Esophagus (tissue), 2 donors: ENCODE results near the gene SLC16A2. TPM values are rescaled to one million over a fixed set of nuclear protein-coding genes. Genes with fewer than 3 reads are reported as not detected.

Experiments used
- H3K27ac ChIP-seq, 2 donors: one replicate each; pipeline ENCODE4 v1.5.1; 2013; ENCODE audit warnings: low read depth in 2 of 2, mild to moderate bottlenecking in 2 of 2, inconsistent platforms in 1 of 2, low read length in 1 of 2, moderate library complexity in 1 of 2
- H3K27me3 ChIP-seq, 2 donors: one replicate each; pipeline ENCODE4 v1.6.1; 2013; ENCODE audit warnings: low read length in 2 of 2, control low read depth in 1 of 2, mild to moderate bottlenecking in 1 of 2; ENCODE audit not compliant: insufficient read depth in 2 of 2, control insufficient read depth in 1 of 2
- H3K36me3 ChIP-seq, 2 donors: one replicate each; pipeline ENCODE4 v1.6.1; 2013; ENCODE audit warnings: low read length in 1 of 2; ENCODE audit not compliant: control insufficient read depth in 2 of 2, insufficient read depth in 2 of 2
- H3K4me1 ChIP-seq, 2 donors: one replicate each; pipeline ENCODE4 v1.6.1; 2013; ENCODE audit warnings: low read length in 1 of 2; ENCODE audit not compliant: control insufficient read depth in 2 of 2, insufficient read depth in 2 of 2
- H3K4me3 ChIP-seq, 2 donors: one replicate each; pipeline ENCODE4 v1.5.1; 2013; ENCODE audit warnings: low read length in 2 of 2, mild to moderate bottlenecking in 2 of 2, low read depth in 1 of 2, moderate library complexity in 1 of 2
- H3K9me3 ChIP-seq, 2 donors: one replicate each; pipeline ENCODE4 v1.6.1; 2013; ENCODE audit warnings: mild to moderate bottlenecking in 2 of 2, low read depth in 1 of 2, low read length in 1 of 2, moderate library complexity in 1 of 2; ENCODE audit not compliant: control insufficient read depth in 2 of 2, insufficient read depth in 1 of 2
- WGBS, 2 donors: extraction: QIAGEN DNeasy Blood & Tissue Kit; methylation state at CpG; one replicate each; pipeline ENCODE4 v1.1.7; 2013; 5-methylcytosine and 5-hydroxymethylcytosine counted together
- polyA plus RNA-seq, 2 donors: library from polyadenylated mRNA; stranded (reverse); fragments of 200-250 nt; gene quantifications; one replicate each; pipeline ENCODE4 v1.2.3, GENCODE V29; 2013
- donor health status: healthy with polysubstance abuse.
- donor health status: Bipolar disorder and iron deficiency.

Gene SLC16A2
- polyA plus RNA-seq, 2 donors = 2.4 TPM

GRCh38 chrX:74536832-74537371, 115.6 kb downstream of the SLC16A2 start:
- Histone ChIP-seq H3K4me3 (peak overlapping the region; percentile 43 to 52), H3K27ac (peak overlapping the region; percentile 60 to 75), H3K27me3 (no peaks in the 10 kb centered on the region), H3K36me3 (no peaks in the 10 kb centered on the region), H3K4me1 (peaks cover 0 to 2% of the 10 kb centered on the region in 2 donors), H3K9me3 (no peaks in the 10 kb centered on the region)
- 16 to 38% methylated on average over 26 of the region's 26 CpGs for WGBS, 2 donors

GRCh38 chrX:74540635-74541249, 119.4 kb downstream of the SLC16A2 start:
- H3K36me3 ChIP-seq = no peaks in the 10 kb centered on the region
- 41 to 50% methylated on average over 2 of the region's 2 CpGs for WGBS, 2 donors

GRCh38 chrX:74545880-74546523, 124.7 kb downstream of the SLC16A2 start:
- no peaks in the 10 kb centered on the region for H3K36me3 ChIP-seq
- H3K27ac ChIP-seq = no peak overlapping the region
- 35 to 79% methylated on average over 1 of the region's 1 CpG for WGBS, 2 donors
- no peaks in the 10 kb centered on the region for H3K4me1 ChIP-seq
- peaks cover 2 to 4% of the 10 kb centered on the region in 2 donors for H3K9me3 ChIP-seq
- H3K4me3 ChIP-seq = no peak overlapping the region
- no peaks in the 10 kb centered on the region for H3K27me3 ChIP-seq

More at GRCh38 chrX:74540635-74541249, 119.4 kb downstream of the SLC16A2 start:
- Histone ChIP-seq H3K4me3 (no peak overlapping the region), H3K9me3 (peaks cover 0 to under 1% of the 10 kb centered on the region in 2 donors), H3K27ac (no peak overlapping the region), H3K4me1 (peaks cover 0 to 2% of the 10 kb centered on the region in 2 donors), H3K27me3 (no peaks in the 10 kb centered on the region)

- Histone ChIP-seq H3K36me3 (no peaks in the 10 kb centered on the region), H3K9me3 (peaks cover 2 to 4% of the 10 kb centered on the region in 2 donors), H3K27me3 (no peaks in the 10 kb centered on the region), H3K4me3 (no peak overlapping the region), H3K4me1 (no peaks in the 10 kb centered on the region), H3K27ac (no peak overlapping the region)
- WGBS, 2 donors = 77 to 91% methylated on average over 1 of the region's 1 CpG
Observed at GRCh38 chrX:74546984-74547383, 125.7 kb downstream of the SLC16A2 start.

GRCh38 chrX:74550295-74550802, 129.1 kb downstream of the SLC16A2 start:
- Histone ChIP-seq H3K27ac (no peak overlapping the region), H3K36me3 (no peaks in the 10 kb centered on the region), H3K9me3 (peaks cover 2 to 4% of the 10 kb centered on the region in 2 donors), H3K4me3 (no peak overlapping the region), H3K4me1 (no peaks in the 10 kb centered on the region), H3K27me3 (no peaks in the 10 kb centered on the region)
- WGBS, 2 donors = 14 to 18% methylated on average over 24 of the region's 24 CpGs

- no peaks in the 10 kb centered on the region for H3K27me3 ChIP-seq
- 45 to 66% methylated on average over 2 of the region's 2 CpGs for WGBS, 2 donors
Observed at GRCh38 chrX:74551934-74552333, 130.6 kb downstream of the SLC16A2 start.

GRCh38 chrX:74557378-74557777, 136.1 kb downstream of the SLC16A2 start:
- Histone ChIP-seq H3K27me3 (no peaks in the 10 kb centered on the region), H3K4me3 (no peak overlapping the region), H3K4me1 (no peaks in the 10 kb centered on the region), H3K9me3 (no peaks in the 10 kb centered on the region), H3K36me3 (no peaks in the 10 kb centered on the region), H3K27ac (no peak overlapping the region)
- WGBS, 2 donors = 73 to 95% methylated on average over 2 of the region's 2 CpGs

More at GRCh38 chrX:74551934-74552333, 130.6 kb downstream of the SLC16A2 start:
- Histone ChIP-seq H3K4me3 (no peak overlapping the region), H3K4me1 (no peaks in the 10 kb centered on the region), H3K36me3 (no peaks in the 10 kb centered on the region), H3K27ac (no peak overlapping the region), H3K9me3 (peaks cover 0 to 2% of the 10 kb centered on the region in 2 donors)

- H3K27me3 ChIP-seq = no peaks in the 10 kb centered on the region
- 88 to 91% methylated on average over 3 of the region's 3 CpGs for WGBS, 2 donors
- no peaks in the 10 kb centered on the region for H3K4me1 ChIP-seq
- H3K27ac ChIP-seq = no peak overlapping the region
- no peaks in the 10 kb centered on the region for H3K9me3 ChIP-seq
- H3K36me3 ChIP-seq = no peaks in the 10 kb centered on the region
- no peak overlapping the region for H3K4me3 ChIP-seq
Observed at GRCh38 chrX:74578137-74578536, 156.8 kb downstream of the SLC16A2 start.

GRCh38 chrX:74579597-74580198, 158.4 kb downstream of the SLC16A2 start:
- WGBS, 2 donors = 46 to 66% methylated on average over 3 of the region's 3 CpGs
- Histone ChIP-seq H3K27ac (no peak overlapping the region), H3K4me1 (no peaks in the 10 kb centered on the region), H3K27me3 (no peaks in the 10 kb centered on the region), H3K36me3 (no peaks in the 10 kb centered on the region), H3K4me3 (no peak overlapping the region), H3K9me3 (no peaks in the 10 kb centered on the region)
